ENCODE measurements around the gene NOC3L. TPM values are rescaled to one million over a fixed set of nuclear protein-coding genes. Genes with fewer than 3 reads are reported as not detected.
"Not testable (repeated sequence)": the region's sequence is repeated elsewhere in the genome, so short reads cannot be mapped to it uniquely, and the experiment has no call there.

NOC3L gene
- total and polyA plus RNA-seq, 2 of the 4 experiments (the other 2 are of a cell fraction) = 11.9 to 26.5 TPM

GRCh38 chr10:94392117-94392516, 29.4 kb upstream of the NOC3L start:
- H3K56ac ChIP-seq (ENCODE audit: extremely low read depth, insufficient read depth, low read length); dilution Hi-C loops (cut with HindIII; ENCODE audit: low sequenced_read_pairs, unreplicated experiment); H2BK15ac ChIP-seq (ENCODE audit: low read depth, low read length); BruUV-seq (replicated peaks); CTCF ChIA-PET; H3K9me1 ChIP-seq (ENCODE audit: insufficient read depth, low read length); H3K4me2 ChIP-seq (ENCODE audit: low read depth, low read length); H4K8ac ChIP-seq (ENCODE audit: low read depth in 2 of 2, low read length in 2 of 2); H4K5ac ChIP-seq (ENCODE audit: low read depth, low read length); H3K9ac ChIP-seq (ENCODE audit: low read depth, low read length); H3K36me3 ChIP-seq (ENCODE audit: control insufficient read depth, insufficient read depth, low read length); H2AK9ac ChIP-seq (replicated peaks; ENCODE audit: low read depth, low read length, poor library complexity); H2BK20ac ChIP-seq (ENCODE audit: low read depth, low read length); H3K79me1 ChIP-seq (ENCODE audit: low read depth in 1 of 2, low read length in 2 of 2); H3K18ac ChIP-seq (ENCODE audit: low read depth, low read length); POLR2A ChIA-PET (ENCODE audit: unreplicated experiment); H3K4me3 ChIP-seq (ENCODE audit: insufficient read depth, low read depth, low read length); H2AFZ ChIP-seq (replicated peaks; ENCODE audit: low read length, poor library complexity); intact Hi-C loops (cut with micrococcal nuclease); H3K14ac ChIP-seq (replicated peaks; ENCODE audit: low read depth, low read length); H2AK5ac ChIP-seq (ENCODE audit: low read depth, low read length); H3K4me1 ChIP-seq (ENCODE audit: control insufficient read depth, insufficient read depth, low read length); DNase-seq; H3K27me3 ChIP-seq (ENCODE audit: control insufficient read depth, insufficient read depth, low read length); H4K20me1 ChIP-seq (ENCODE audit: insufficient read depth, low read length); H4K91ac ChIP-seq (ENCODE audit: insufficient read depth, low read depth, low read length); H3K27ac ChIP-seq (ENCODE audit: insufficient read depth, low read length); ATAC-seq (ENCODE audit: low read depth); H3K4ac ChIP-seq (ENCODE audit: low read depth, low read length); H2BK120ac ChIP-seq (ENCODE audit: low read depth, low read length); H3K9me3 ChIP-seq (ENCODE audit: control insufficient read depth, insufficient read depth, low read length); H2BK5ac ChIP-seq (ENCODE audit: low read depth, low read length, poor library complexity, severe bottlenecking); in situ Hi-C loops (cut with MboI; ENCODE audit: low sequenced_read_pairs); H3K23ac ChIP-seq (ENCODE audit: low read depth, low read length): not testable (repeated sequence)
- no CpG with 5 or more reads among the region's 9 CpGs for WGBS, 2 experiments (ENCODE audit: extremely low coverage in 2 of 2, insufficient read length in 1 of 2)

GRCh38 chr10:94385733-94386132, 23.0 kb upstream of the NOC3L start:
- in situ Hi-C loops (cut with MboI; ENCODE audit: low sequenced_read_pairs); H2AK5ac ChIP-seq (ENCODE audit: low read depth, low read length); DNase-seq; H3K18ac ChIP-seq (ENCODE audit: low read depth, low read length); H3K9me1 ChIP-seq (ENCODE audit: insufficient read depth, low read length); H3K23ac ChIP-seq (ENCODE audit: low read depth, low read length); H3K14ac ChIP-seq (replicated peaks; ENCODE audit: low read depth, low read length); H3K79me1 ChIP-seq (ENCODE audit: low read depth in 1 of 2, low read length in 2 of 2); H2AFZ ChIP-seq (replicated peaks; ENCODE audit: low read length, poor library complexity); H3K9me3 ChIP-seq (ENCODE audit: control insufficient read depth, insufficient read depth, low read length); H2BK20ac ChIP-seq (ENCODE audit: low read depth, low read length); dilution Hi-C loops (cut with HindIII; ENCODE audit: low sequenced_read_pairs, unreplicated experiment); H3K36me3 ChIP-seq (ENCODE audit: control insufficient read depth, insufficient read depth, low read length); H3K4me3 ChIP-seq (ENCODE audit: insufficient read depth, low read depth, low read length); ATAC-seq (ENCODE audit: low read depth); H3K4ac ChIP-seq (ENCODE audit: low read depth, low read length); intact Hi-C loops (cut with micrococcal nuclease); H4K5ac ChIP-seq (ENCODE audit: low read depth, low read length); CTCF ChIA-PET; H2AK9ac ChIP-seq (replicated peaks; ENCODE audit: low read depth, low read length, poor library complexity); H4K91ac ChIP-seq (ENCODE audit: insufficient read depth, low read depth, low read length); H2BK120ac ChIP-seq (ENCODE audit: low read depth, low read length); H3K27me3 ChIP-seq (ENCODE audit: control insufficient read depth, insufficient read depth, low read length); H4K20me1 ChIP-seq (ENCODE audit: insufficient read depth, low read length); POLR2A ChIA-PET (ENCODE audit: unreplicated experiment); H3K56ac ChIP-seq (ENCODE audit: extremely low read depth, insufficient read depth, low read length); H3K9ac ChIP-seq (ENCODE audit: low read depth, low read length); H3K4me2 ChIP-seq (ENCODE audit: low read depth, low read length); H2BK5ac ChIP-seq (ENCODE audit: low read depth, low read length, poor library complexity, severe bottlenecking); BruUV-seq (replicated peaks); H4K8ac ChIP-seq (ENCODE audit: low read depth in 2 of 2, low read length in 2 of 2); H3K4me1 ChIP-seq (ENCODE audit: control insufficient read depth, insufficient read depth, low read length); H2BK15ac ChIP-seq (ENCODE audit: low read depth, low read length); H3K27ac ChIP-seq (ENCODE audit: insufficient read depth, low read length): not testable (repeated sequence)
- 100% methylated on average over 1 of the region's 3 CpGs; no CpG with 5 or more reads in 1 of the 2 experiments for WGBS, 2 experiments (ENCODE audit: extremely low coverage in 2 of 2, insufficient read length in 1 of 2)
